Breast epithelium (tissue), 4 donors: ENCODE measurements around the gene LTBP2. TPM values are rescaled to one million over a fixed set of nuclear protein-coding genes. Genes with fewer than 3 reads are reported as not detected.

Source experiments
- DNase-seq, 2 donors: peaks; one replicate each; pipeline ENCODE4 v3.0.0-alpha.2; 2019; ENCODE audit warnings: low spot score in 2 of 2
- H3K27ac ChIP-seq, 2 donors: fragments of 200-600 bp; sonication (generic) in 1 of 2; one replicate each; pipeline ENCODE4 v1.5.1; 2016 to 2019; ENCODE audit warnings: mild to moderate bottlenecking in 1 of 2
- H3K27me3 ChIP-seq, 2 donors: fragments of 200-600 bp; sonication (generic) in 1 of 2; one replicate each; pipeline versions ENCODE4 v1.5.1 to v1.6.0; 2017 to 2019; ENCODE audit warnings: control low read depth in 1 of 2, mild to moderate bottlenecking in 1 of 2
- H3K36me3 ChIP-seq: fragments of 200-600 bp; one replicate; pipeline ENCODE4 v1.5.1; 2019
- H3K4me1 ChIP-seq, 2 donors: fragments of 200-600 bp; sonication (generic); one replicate each; pipeline ENCODE4 v1.5.1; 2016 to 2019; ENCODE audit warnings: control low read depth in 1 of 2
- H3K4me3 ChIP-seq, 3 donors: fragments of 200-600 bp; sonication (generic); 1 replicate in 2 of 3; 2 replicates in 1 of 3; pipeline ENCODE4 v1.5.1; 2016 to 2019; ENCODE audit warnings: mild to moderate bottlenecking in 3 of 3, moderate library complexity in 2 of 3
- H3K9me3 ChIP-seq, 2 donors: fragments of 200-600 bp; sonication (generic) in 1 of 2; one replicate each; pipeline ENCODE4 v1.5.1; 2016 to 2019; ENCODE audit warnings: control low read depth in 1 of 2
- POLR2A ChIP-seq: fragments of 450-650 bp; IDR thresholded peaks from one replicate; pipeline ENCODE4 v1.6.1; 2016; ENCODE audit warnings: antibody characterized with exemption, mild to moderate bottlenecking, moderate library complexity
- POLR2AphosphoS5 ChIP-seq, 3 donors: sonication (generic); formaldehyde crosslinking; IDR thresholded peaks; one replicate each; pipeline ENCODE4 v1.6.1; 2017; ENCODE audit warnings: antibody characterized with exemption in 3 of 3
- intact Hi-C: fragments of 100-400 bp; cut with DNase I; formaldehyde crosslinking; loops from one replicate; pipeline ENCODE4 v1.15.1; 2023; ENCODE audit warnings: low total_unique reads
- total RNA-seq, 3 donors: library from RNA; depleted of rRNA; stranded (reverse); fragments of >200 nt; gene quantifications; one replicate each; pipeline ENCODE4 v1.1.0, GENCODE V29; 2016
- TF ChIP-seq, protein P1 (sequence below), 3 donors: fragments of 450-650 bp; IDR thresholded peaks; one replicate each; pipeline ENCODE4 v1.5.1; 2016 to 2017; ENCODE audit warnings: antibody characterized with exemption in 3 of 3, mild to moderate bottlenecking in 3 of 3, moderate library complexity in 3 of 3

Gene LTBP2
- total RNA-seq, 3 donors from 2014 or later, result 34.7 to 91.1 (median 79.0) TPM

DNA sequence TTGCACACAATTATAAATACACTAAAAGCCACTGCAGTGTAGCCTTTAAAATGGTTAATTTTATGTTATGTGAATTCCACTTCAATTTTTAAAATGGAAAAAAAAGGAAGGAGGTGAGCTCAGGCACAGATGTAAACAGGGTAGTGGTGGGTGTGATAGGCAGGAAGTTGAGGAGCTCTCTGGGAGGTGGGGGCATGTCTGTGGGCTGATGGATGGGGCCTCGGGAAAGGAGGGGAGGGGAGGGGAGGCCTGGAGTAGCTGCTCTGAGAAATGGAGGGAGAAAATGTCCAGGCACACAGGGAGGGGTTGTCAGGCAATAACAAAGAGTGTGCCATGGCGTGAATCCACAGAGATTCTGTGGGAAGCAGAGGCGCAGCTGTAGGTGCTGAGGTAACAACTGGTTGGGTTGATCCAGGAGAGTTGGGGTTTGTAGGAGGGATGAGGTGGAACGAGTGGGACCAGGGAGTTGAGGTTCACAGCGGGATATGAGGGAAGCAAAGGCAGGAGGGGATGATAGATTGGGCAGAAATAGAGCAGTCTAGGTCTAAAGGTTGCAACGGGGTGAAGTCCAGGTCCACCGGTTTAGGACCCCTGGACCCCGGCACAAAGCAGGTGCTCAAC, 57.2 kb downstream of the LTBP2 start:
- no peak for TF ChIP-seq POLR2AphosphoS5 (IDR thresholded peaks at IDR 0.05)
- no peak for TF ChIP-seq POLR2A
- TF ChIP-seq, protein P1, sequence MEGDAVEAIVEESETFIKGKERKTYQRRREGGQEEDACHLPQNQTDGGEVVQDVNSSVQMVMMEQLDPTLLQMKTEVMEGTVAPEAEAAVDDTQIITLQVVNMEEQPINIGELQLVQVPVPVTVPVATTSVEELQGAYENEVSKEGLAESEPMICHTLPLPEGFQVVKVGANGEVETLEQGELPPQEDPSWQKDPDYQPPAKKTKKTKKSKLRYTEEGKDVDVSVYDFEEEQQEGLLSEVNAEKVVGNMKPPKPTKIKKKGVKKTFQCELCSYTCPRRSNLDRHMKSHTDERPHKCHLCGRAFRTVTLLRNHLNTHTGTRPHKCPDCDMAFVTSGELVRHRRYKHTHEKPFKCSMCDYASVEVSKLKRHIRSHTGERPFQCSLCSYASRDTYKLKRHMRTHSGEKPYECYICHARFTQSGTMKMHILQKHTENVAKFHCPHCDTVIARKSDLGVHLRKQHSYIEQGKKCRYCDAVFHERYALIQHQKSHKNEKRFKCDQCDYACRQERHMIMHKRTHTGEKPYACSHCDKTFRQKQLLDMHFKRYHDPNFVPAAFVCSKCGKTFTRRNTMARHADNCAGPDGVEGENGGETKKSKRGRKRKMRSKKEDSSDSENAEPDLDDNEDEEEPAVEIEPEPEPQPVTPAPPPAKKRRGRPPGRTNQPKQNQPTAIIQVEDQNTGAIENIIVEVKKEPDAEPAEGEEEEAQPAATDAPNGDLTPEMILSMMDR (IDR thresholded peaks at IDR 0.05), result no peak

DNA sequence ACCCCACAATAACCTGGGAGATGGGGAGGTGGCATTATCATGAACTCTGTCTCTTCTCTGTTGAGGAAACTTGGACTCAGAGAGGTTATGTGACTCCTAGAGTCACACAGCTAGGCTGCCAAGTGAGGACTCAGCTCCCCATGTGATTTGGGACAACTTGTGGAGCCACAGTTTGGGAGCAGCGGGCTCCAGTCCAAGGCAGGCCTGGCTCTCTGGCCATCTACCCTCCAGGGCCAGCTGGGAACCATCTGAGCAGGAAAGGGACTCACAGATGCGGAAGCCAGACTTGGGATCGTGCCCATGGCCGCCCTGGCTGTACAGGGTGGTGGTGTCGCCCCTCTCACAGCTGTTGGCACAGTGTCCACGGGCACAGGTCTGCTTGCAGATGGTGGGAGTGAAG, 59.4 kb downstream of the LTBP2 start:
- Histone ChIP-seq H3K9me3 (no peaks in the 10 kb centered on the region), H3K36me3 (no peaks in the 10 kb centered on the region), H3K4me3 (peak overlapping the region in 1 of 3 donors; percentile 46), H3K27me3 (no peaks in the 10 kb centered on the region), H3K4me1 (peaks cover 7 to 9% of the 10 kb centered on the region in 2 donors), H3K27ac (peak overlapping the region; percentile 54 to 77)
- TF ChIP-seq, protein P1 (IDR thresholded peaks at IDR 0.05), result no peak
- no peak for TF ChIP-seq POLR2AphosphoS5 (IDR thresholded peaks at IDR 0.05)
- no peak for TF ChIP-seq POLR2A
- intact Hi-C loops, result no loop called here
- DNase-seq, result no peak

More for the DNA sequence above, 57.2 kb downstream of the LTBP2 start:
- H3K4me1 ChIP-seq, result peaks cover 7 to 9% of the 10 kb centered on the region in 2 donors
- intact Hi-C loops, result no loop called here
- H3K27me3 ChIP-seq, result no peaks in the 10 kb centered on the region
- DNase-seq, result no peak
- H3K4me3 ChIP-seq, result no peak overlapping the region
- H3K27ac ChIP-seq, result no peak overlapping the region
- no peaks in the 10 kb centered on the region for H3K9me3 ChIP-seq
- H3K36me3 ChIP-seq, result no peaks in the 10 kb centered on the region

DNA sequence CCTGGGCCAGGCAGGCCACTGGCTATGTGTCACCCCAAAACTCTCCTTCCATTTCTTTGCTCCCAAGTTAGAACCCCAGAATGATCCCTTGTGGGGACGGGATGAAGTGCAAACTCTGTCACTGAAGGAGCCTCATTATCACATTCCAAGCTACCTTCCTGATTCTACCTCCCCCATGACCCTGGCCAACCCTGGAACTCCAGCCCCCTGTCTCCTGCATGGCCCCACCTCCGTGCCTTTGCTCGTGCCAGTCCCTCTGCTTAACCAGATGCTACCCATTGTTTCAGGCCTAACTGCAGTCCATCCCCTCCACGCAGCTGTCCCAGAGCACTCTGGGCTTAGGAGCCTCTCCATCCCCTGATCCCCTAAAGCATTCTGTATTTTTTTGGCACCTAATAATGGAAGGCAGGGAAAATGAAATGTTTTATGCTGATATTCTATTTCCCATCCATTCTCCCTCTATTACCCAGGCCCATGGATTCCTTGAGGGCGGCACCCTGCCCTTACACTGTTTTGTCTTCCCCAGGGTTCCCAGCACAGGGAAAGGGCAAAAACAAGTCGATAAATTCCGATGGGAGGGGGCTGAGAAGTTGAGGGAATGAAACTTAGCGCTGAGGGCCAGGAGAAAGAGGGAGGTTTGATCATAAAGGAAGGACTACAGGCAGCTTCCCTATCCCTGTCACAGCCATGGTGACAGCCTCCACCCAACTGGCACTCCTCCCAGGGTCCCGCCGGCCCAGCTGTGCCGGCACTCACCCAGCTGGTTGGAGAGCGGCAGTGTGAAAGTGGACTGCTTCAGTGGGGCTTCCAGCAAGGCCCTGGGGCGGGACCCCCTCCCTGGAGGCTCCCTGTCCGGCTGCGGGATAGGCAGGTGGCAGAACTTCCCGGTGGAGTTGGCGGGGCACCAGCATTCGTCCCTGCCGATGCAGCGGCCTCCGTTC, 60.3 kb downstream of the LTBP2 start:
- peak overlapping the region in 2 of 3 donors; percentile 15 to 46 for H3K4me3 ChIP-seq
- H3K9me3 ChIP-seq, result no peaks in the 10 kb centered on the region
- no peaks in the 10 kb centered on the region for H3K27me3 ChIP-seq
- intact Hi-C loops, result no loop called here
- no peak for TF ChIP-seq POLR2A
- TF ChIP-seq POLR2AphosphoS5 (IDR thresholded peaks at IDR 0.05), result no peak
- TF ChIP-seq, protein P1 (IDR thresholded peaks at IDR 0.05), result no peak
- H3K4me1 ChIP-seq, result peaks cover 7 to 9% of the 10 kb centered on the region in 2 donors
- H3K27ac ChIP-seq, result peak overlapping the region; percentile 54 to 77
- no peak for DNase-seq
- no peaks in the 10 kb centered on the region for H3K36me3 ChIP-seq

DNA sequence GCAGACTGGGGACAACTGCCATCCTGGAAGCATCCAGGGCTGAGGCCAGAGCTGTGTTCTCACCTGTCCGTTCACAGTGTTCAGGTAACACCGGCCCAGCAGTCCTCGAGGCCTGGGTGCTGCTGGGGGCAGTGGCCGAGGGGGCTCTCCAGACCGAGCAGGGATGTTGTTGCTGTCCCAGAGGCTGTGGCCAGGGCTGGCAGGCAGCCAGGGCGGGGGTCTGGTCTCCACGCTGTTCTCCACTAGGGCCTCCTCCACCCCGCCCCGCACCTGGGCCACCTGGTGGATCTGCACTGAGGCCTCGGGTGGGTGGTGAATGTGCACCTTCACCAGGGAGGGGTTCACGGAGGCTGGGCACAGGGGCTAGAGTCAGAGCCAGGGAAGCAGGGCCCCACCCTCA, 61.0 kb downstream of the LTBP2 start:
- Histone ChIP-seq H3K36me3 (no peaks in the 10 kb centered on the region), H3K27me3 (no peaks in the 10 kb centered on the region), H3K4me3 (no peak overlapping the region), H3K4me1 (peaks cover 7 to 9% of the 10 kb centered on the region in 2 donors), H3K9me3 (no peaks in the 10 kb centered on the region), H3K27ac (peak overlapping the region; percentile 54 to 57)
- intact Hi-C loops, result no loop called here
- DNase-seq, result no peak
- TF ChIP-seq, protein P1 (IDR thresholded peaks at IDR 0.05), result no peak
- no peak for TF ChIP-seq POLR2A
- no peak for TF ChIP-seq POLR2AphosphoS5 (IDR thresholded peaks at IDR 0.05)

DNA sequence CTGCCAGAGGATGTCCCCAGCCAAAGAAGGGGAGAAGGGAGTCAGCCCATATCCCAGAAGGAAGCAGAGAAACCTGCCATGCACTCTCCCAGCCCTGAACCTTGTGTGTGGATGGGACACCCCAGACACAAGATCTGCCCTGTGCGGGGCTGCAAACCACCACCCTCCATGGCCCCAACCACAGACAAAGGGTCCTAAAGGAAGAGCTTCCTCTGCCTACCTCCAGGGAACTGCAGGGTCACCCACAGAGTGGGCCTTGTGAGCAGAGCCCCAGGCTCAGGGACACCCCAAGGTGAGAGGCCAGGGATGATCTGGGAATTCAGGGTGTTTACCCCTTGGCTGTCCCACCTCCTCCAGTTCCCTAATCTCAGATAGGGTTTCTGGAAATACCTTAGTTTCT, 62.0 kb downstream of the LTBP2 start:
- DNase-seq, result no peak
- H3K36me3 ChIP-seq, result no peaks in the 10 kb centered on the region
- intact Hi-C loops, result no loop called here
- H3K27ac ChIP-seq, result peak overlapping the region in 1 of 2 donors; percentile 43
- H3K9me3 ChIP-seq, result no peaks in the 10 kb centered on the region
- no peaks in the 10 kb centered on the region for H3K27me3 ChIP-seq
- H3K4me1 ChIP-seq, result peaks cover 7 to 9% of the 10 kb centered on the region in 2 donors
- no peak overlapping the region for H3K4me3 ChIP-seq
- TF ChIP-seq POLR2A (no peak), POLR2AphosphoS5 (IDR thresholded peaks at IDR 0.05) (no peak)
- TF ChIP-seq, protein P1 (IDR thresholded peaks at IDR 0.05), result no peak
